Gastrocnemius medialis (tissue), 4 donors: ENCODE data around the gene DYNLRB1.

Source experiments
- POLR2A ChIP-seq, 2 donors: fragments of 450-650 bp; IDR thresholded peaks; one replicate each; pipeline ENCODE4 v1.6.1; 2017; ENCODE audit warnings: antibody characterized with exemption in 2 of 2, mild to moderate bottlenecking in 2 of 2, moderate library complexity in 2 of 2
- TF ChIP-seq, protein P1 (sequence below), 5 experiments: fragments of 450-650 bp in 3 of 5; fragments of 200-600 bp in 2 of 5; sonication (generic) in 2 of 5; IDR thresholded peaks in 4 of 5; conservative IDR thresholded peaks in 1 of 5; 1 replicate in 4 of 5; 2 replicates in 1 of 5; pipeline ENCODE4 v1.5.1; 2016 to 2019; ENCODE audit warnings: antibody characterized with exemption in 5 of 5, mild to moderate bottlenecking in 3 of 5, moderate library complexity in 3 of 5

DNA sequence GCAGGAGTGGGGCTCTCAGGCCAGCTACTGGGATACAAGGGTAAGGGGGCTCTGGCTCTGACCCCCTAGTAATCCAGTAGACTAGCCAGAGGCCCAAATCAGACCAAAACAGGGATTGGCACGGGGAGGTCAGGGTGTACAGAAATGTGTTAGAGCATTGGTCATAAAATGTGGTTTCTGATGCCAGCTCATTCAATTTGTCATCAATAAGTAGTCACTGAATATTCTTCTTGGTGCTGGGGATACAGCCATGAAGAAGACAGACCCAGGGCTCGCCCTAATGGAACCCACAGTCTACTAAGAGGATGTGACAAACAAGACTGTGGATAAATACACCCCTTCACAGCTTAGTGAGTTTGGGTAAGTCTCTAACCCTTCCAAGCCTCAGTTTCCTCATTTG lies 53.4 kb downstream of the DYNLRB1 start:
- TF ChIP-seq, protein P1, sequence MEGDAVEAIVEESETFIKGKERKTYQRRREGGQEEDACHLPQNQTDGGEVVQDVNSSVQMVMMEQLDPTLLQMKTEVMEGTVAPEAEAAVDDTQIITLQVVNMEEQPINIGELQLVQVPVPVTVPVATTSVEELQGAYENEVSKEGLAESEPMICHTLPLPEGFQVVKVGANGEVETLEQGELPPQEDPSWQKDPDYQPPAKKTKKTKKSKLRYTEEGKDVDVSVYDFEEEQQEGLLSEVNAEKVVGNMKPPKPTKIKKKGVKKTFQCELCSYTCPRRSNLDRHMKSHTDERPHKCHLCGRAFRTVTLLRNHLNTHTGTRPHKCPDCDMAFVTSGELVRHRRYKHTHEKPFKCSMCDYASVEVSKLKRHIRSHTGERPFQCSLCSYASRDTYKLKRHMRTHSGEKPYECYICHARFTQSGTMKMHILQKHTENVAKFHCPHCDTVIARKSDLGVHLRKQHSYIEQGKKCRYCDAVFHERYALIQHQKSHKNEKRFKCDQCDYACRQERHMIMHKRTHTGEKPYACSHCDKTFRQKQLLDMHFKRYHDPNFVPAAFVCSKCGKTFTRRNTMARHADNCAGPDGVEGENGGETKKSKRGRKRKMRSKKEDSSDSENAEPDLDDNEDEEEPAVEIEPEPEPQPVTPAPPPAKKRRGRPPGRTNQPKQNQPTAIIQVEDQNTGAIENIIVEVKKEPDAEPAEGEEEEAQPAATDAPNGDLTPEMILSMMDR (IDR thresholded peaks at IDR 0.05 in 4 of 5, conservative IDR thresholded peaks at IDR 0.05 in 1 of 5) = no peak
- TF ChIP-seq POLR2A (IDR thresholded peaks at IDR 0.05) = no peak
